A673 (cell line): ENCODE measurements around the gene AKR1D1. TPM values are rescaled to one million over a fixed set of nuclear protein-coding genes. Genes with fewer than 3 reads are reported as not detected.

Experiments used
- BruUV-seq: library from RNA; stranded (reverse); fragments of 400-500 nt; replicated peaks from 2 replicates; lab custom pipeline; 2021; lab: Mats Ljungman, UMichigan
- CTCF ChIA-PET: fragments of 300-600 bp; sonication (Branson Sonifier 250); formaldehyde crosslinking; loops from one replicate; lab custom pipeline; 2022; ENCODE audit warnings: antibody characterized with exemption; lab: Charles Lee
- POLR2A ChIA-PET: fragments of 300-600 bp; sonication (Branson Sonifier 250); formaldehyde crosslinking; loops from one replicate; lab custom pipeline; 2022; ENCODE audit warnings: antibody characterized with exemption; ENCODE audit not compliant: low non-redundant PET; lab: Charles Lee
- DNase-seq: peaks from one replicate; pipeline ENCODE4 v3.0.0-alpha.2; 2015; ENCODE audit warnings: low spot score
- H3K27ac ChIP-seq: fragments of 200-600 bp; sonication (generic); 2 replicates; pipeline ENCODE4 v1.5.1; 2016; ENCODE audit warnings: mixed run types, low read depth, mild to moderate bottlenecking, mixed read lengths, antibody characterized with exemption, low read length; ENCODE audit not compliant: poor library complexity, severe bottlenecking
- H3K27me3 ChIP-seq: fragments of 200-600 bp; sonication (generic); replicated peaks from 2 replicates; pipeline ENCODE4 v1.6.1; 2017; ENCODE audit warnings: mixed run types, low read depth, mild to moderate bottlenecking, mixed read lengths, antibody characterized with exemption, low read length; ENCODE audit not compliant: insufficient read depth, poor library complexity
- H3K36me3 ChIP-seq: fragments of 200-600 bp; sonication (generic); 2 replicates; pipeline ENCODE4 v1.6.1; 2016; ENCODE audit warnings: mixed run types, mild to moderate bottlenecking, mixed read lengths, antibody characterized with exemption, low read length; ENCODE audit not compliant: insufficient read depth, poor library complexity, severe bottlenecking
- H3K4me1 ChIP-seq: fragments of 200-600 bp; sonication (generic); 2 replicates; pipeline ENCODE4 v1.6.1; 2017; ENCODE audit warnings: mixed run types, mild to moderate bottlenecking, mixed read lengths, antibody characterized with exemption, low read length; ENCODE audit not compliant: insufficient read depth, poor library complexity, severe bottlenecking
- H3K4me3 ChIP-seq: fragments of 200-600 bp; sonication (generic); 2 replicates; pipeline ENCODE4 v1.5.1; 2016; ENCODE audit warnings: low read depth, mixed run types, mild to moderate bottlenecking, mixed read lengths, low read length; ENCODE audit not compliant: poor library complexity, severe bottlenecking
- H3K9me3 ChIP-seq: fragments of 200-600 bp; sonication (generic); 2 replicates; pipeline ENCODE4 v1.6.1; 2016; ENCODE audit warnings: mixed run types, low read depth, mild to moderate bottlenecking, mixed read lengths, antibody characterized with exemption, low read length; ENCODE audit not compliant: poor library complexity, severe bottlenecking
- EZH2 ChIP-seq: fragments of 200-600 bp; sonication (generic); IDR thresholded peaks from 2 replicates; pipeline ENCODE4 v1.6.1; 2017; ENCODE audit warnings: borderline replicate concordance, low read depth, mild to moderate bottlenecking, mixed read lengths, antibody characterized with exemption, low read length; ENCODE audit not compliant: poor library complexity, severe bottlenecking
- intact Hi-C: fragments of 100-400 bp; cut with micrococcal nuclease; formaldehyde crosslinking; loops from one replicate; pipeline ENCODE4 v1.10.0; 2022; ENCODE audit not compliant: unreplicated experiment
- total RNA-seq: library from RNA; stranded (reverse); gene quantifications from 2 replicates; pipeline ENCODE4 v1.2.3, GENCODE V29; 2021
- TF ChIP-seq, protein P1 (sequence below): fragments of 300-800, 200-600 bp; sonication (generic); conservative IDR thresholded peaks from 2 replicates; pipeline ENCODE4 v1.5.1; 2017; ENCODE audit warnings: low read depth, mild to moderate bottlenecking, antibody characterized with exemption, low read length, moderate library complexity, mixed read lengths

AKR1D1 gene
- total RNA-seq, 1 experiment from 2014 or later, result not detected

DNA sequence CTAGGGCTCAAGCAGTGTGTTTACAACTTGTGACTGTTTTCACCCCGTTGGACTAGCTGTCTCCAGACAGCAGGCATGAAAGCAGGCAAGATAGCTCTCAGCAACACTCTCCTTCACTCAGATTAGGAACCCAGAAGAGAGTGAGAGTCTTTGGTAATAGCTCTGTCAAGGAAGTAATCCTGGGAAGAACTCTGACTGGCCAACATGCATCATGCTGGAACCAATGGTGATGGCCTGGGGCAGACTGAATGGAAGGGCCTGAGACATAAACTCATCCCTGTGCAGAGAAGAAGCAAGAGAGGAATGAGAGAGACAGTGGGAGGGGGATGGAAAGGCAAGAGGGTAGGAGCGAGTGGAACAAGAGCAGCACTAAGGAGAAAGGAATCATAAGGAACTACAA is 48.9 kb downstream of the AKR1D1 start:
- POLR2A ChIA-PET, result no interaction called here
- Histone ChIP-seq H3K27me3 (no peaks in the 10 kb centered on the region), H3K4me1 (no peaks in the 10 kb centered on the region), H3K27ac (no peak overlapping the region), H3K9me3 (no peaks in the 10 kb centered on the region), H3K4me3 (no peak overlapping the region), H3K36me3 (no peaks in the 10 kb centered on the region)
- intact Hi-C loops, result no loop called here
- BruUV-seq, result no TSS peak
- DNase-seq, result peak; percentile 7
- CTCF ChIA-PET, result no interaction called here
- TF ChIP-seq, protein P1, sequence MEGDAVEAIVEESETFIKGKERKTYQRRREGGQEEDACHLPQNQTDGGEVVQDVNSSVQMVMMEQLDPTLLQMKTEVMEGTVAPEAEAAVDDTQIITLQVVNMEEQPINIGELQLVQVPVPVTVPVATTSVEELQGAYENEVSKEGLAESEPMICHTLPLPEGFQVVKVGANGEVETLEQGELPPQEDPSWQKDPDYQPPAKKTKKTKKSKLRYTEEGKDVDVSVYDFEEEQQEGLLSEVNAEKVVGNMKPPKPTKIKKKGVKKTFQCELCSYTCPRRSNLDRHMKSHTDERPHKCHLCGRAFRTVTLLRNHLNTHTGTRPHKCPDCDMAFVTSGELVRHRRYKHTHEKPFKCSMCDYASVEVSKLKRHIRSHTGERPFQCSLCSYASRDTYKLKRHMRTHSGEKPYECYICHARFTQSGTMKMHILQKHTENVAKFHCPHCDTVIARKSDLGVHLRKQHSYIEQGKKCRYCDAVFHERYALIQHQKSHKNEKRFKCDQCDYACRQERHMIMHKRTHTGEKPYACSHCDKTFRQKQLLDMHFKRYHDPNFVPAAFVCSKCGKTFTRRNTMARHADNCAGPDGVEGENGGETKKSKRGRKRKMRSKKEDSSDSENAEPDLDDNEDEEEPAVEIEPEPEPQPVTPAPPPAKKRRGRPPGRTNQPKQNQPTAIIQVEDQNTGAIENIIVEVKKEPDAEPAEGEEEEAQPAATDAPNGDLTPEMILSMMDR, result no peak
- no peak for TF ChIP-seq EZH2

DNA sequence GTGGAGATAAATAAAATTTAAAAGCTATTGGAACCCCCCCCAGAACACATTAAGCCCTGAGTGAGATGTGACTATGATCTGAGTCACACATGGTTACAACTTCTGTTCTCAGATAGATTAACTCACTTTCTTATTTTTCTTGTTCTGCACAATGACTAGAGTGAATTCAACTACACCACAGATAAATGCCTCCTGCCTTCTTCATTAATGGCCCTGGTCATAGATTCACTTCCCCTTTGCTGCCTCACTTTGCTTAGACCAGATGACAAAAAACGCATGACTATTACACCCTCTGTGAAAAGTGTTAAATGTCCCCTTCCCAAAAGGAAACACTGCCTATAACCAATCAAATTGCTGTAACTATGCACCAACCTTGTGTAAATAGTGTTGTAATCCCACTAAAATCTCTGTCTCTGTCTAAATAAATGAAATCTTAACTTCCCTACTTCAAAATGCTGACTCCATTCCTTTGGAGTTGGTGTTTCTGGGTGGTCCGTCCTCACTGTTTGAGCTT is 49.4 kb downstream of the AKR1D1 start:
- Histone ChIP-seq H3K4me3 (no peak overlapping the region), H3K4me1 (no peaks in the 10 kb centered on the region), H3K36me3 (no peaks in the 10 kb centered on the region), H3K9me3 (no peaks in the 10 kb centered on the region), H3K27me3 (no peaks in the 10 kb centered on the region), H3K27ac (no peak overlapping the region)
- ChIA-PET CTCF (no interaction called here), POLR2A (no interaction called here)
- peak; percentile 3 for DNase-seq
- intact Hi-C loops, result no loop called here
- TF ChIP-seq, protein P1, result no peak
- TF ChIP-seq EZH2, result no peak
- no TSS peak for BruUV-seq

DNA sequence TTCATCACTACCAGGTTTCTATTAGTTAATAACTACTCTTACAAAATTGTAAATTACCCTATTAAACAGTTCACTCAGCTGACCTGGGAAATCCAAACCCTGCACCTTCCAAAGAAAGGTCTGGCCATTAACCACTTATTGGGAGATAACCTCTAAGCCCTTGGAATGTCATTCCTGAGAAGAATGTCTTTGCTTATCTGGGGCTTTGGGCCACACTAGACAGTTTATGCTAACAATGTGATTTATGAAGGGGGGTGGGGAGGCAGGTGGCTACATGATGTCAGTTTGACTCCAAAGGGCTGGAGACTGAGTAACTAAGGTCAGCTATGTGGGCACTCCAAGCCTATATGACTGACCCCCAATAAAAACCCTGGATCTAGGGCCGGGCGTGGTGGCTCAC is 50.7 kb downstream of the AKR1D1 start:
- no peak for TF ChIP-seq EZH2
- TF ChIP-seq, protein P1, result no peak
- no peak for DNase-seq
- Histone ChIP-seq H3K36me3 (no peaks in the 10 kb centered on the region), H3K4me3 (no peak overlapping the region), H3K9me3 (no peaks in the 10 kb centered on the region), H3K4me1 (no peaks in the 10 kb centered on the region), H3K27ac (no peak overlapping the region), H3K27me3 (no peaks in the 10 kb centered on the region)
- BruUV-seq, result no TSS peak
- ChIA-PET POLR2A (no interaction called here), CTCF (no interaction called here)
- intact Hi-C loops, result no loop called here
